HepG2 (cell line): ENCODE results near the gene SGMS1. TPM values are rescaled to one million over a fixed set of nuclear protein-coding genes. Genes with fewer than 3 reads are reported as not detected.
A peak's percentile ranks its signal among the peaks of the same experiment; 100 is the strongest.

Experiments used
- ELF3 ChIP-seq: IDR thresholded peaks from 2 replicates; pipeline ENCODE4 v1.6.1; 2016; ENCODE audit warnings: missing genetic modification reagents, missing compliant biosample characterization
- FLYWCH1 ChIP-seq: sonication (generic); formaldehyde crosslinking; IDR thresholded peaks from 2 replicates; pipeline ENCODE4 v1.8.1; 2023; ENCODE audit warnings: mild to moderate bottlenecking, missing genetic modification reagents
- HOXA9 ChIP-seq: sonication (generic); formaldehyde crosslinking; IDR thresholded peaks from 2 replicates; pipeline ENCODE4 v1.8.1; 2022; ENCODE audit warnings: missing genetic modification reagents, mild to moderate bottlenecking, moderate library complexity, borderline replicate concordance
- ISL2 ChIP-seq: sonication (generic); formaldehyde crosslinking; IDR thresholded peaks from 2 replicates; pipeline ENCODE4 v1.5.0; 2020; ENCODE audit warnings: missing genetic modification reagents
- KDM2A ChIP-seq: sonication (generic); formaldehyde crosslinking; IDR thresholded peaks from 2 replicates; pipeline ENCODE4 v1.4.0; 2020; ENCODE audit warnings: low read depth, missing genetic modification reagents, borderline replicate concordance
- KLF6 ChIP-seq: IDR thresholded peaks from 2 replicates; pipeline ENCODE4 v1.8.0; 2016; ENCODE audit warnings: missing biosample characterization, missing genetic modification reagents
- NR2F1 ChIP-seq, 2 experiments: fragments of 450-650 bp in 1 of 2; formaldehyde crosslinking in 1 of 2; IDR thresholded peaks; 2 replicates each; pipeline versions ENCODE4 v1.5.0 to v1.6.1; 2016 to 2020; ENCODE audit warnings: mild to moderate bottlenecking in 1 of 2, missing compliant biosample characterization in 1 of 2, missing genetic modification reagents in 1 of 2, moderate library complexity in 1 of 2
- RBM22 ChIP-seq: fragments of 200-400 bp; formaldehyde crosslinking; optimal IDR thresholded peaks from 2 replicates; pipeline ENCODE3; 2017; ENCODE audit warnings: mild to moderate bottlenecking, low read length, moderate library complexity
- SATB2 ChIP-seq: sonication (generic); formaldehyde crosslinking; IDR thresholded peaks from 2 replicates; pipeline ENCODE4 v1.5.0; 2020; ENCODE audit warnings: missing genetic modification reagents
- SMAD1 ChIP-seq: sonication (generic); formaldehyde crosslinking; IDR thresholded peaks from 2 replicates; pipeline ENCODE4 v1.4.0; 2020; ENCODE audit warnings: missing genetic modification reagents, low read depth, mild to moderate bottlenecking, borderline replicate concordance
- STAG1 ChIP-seq: sonication (generic); formaldehyde crosslinking; IDR thresholded peaks from 2 replicates; pipeline ENCODE4 v1.4.0; 2020; ENCODE audit warnings: missing genetic modification reagents
- TRIM22 ChIP-seq: fragments of 450-650 bp; IDR thresholded peaks from 2 replicates; pipeline ENCODE4 v1.6.1; 2017
- YEATS4 ChIP-seq: sonication (generic); formaldehyde crosslinking; IDR thresholded peaks from 2 replicates; pipeline ENCODE4 v1.4.0; 2020; ENCODE audit warnings: missing genetic modification reagents, borderline replicate concordance
- ZNF121 ChIP-seq: sonication (generic); formaldehyde crosslinking; IDR thresholded peaks from 2 replicates; pipeline ENCODE4 v1.5.0; 2020; ENCODE audit warnings: mild to moderate bottlenecking, missing genetic modification reagents
- ZNF34 ChIP-seq: sonication (generic); formaldehyde crosslinking; IDR thresholded peaks from 2 replicates; pipeline ENCODE4 v1.4.0; 2020; ENCODE audit warnings: mild to moderate bottlenecking, missing genetic modification reagents, borderline replicate concordance
- ZNF431 ChIP-seq: sonication (generic); formaldehyde crosslinking; IDR thresholded peaks from 2 replicates; pipeline ENCODE4 v1.9.0; 2022; ENCODE audit warnings: missing genetic modification reagents, low read depth, mild to moderate bottlenecking, borderline replicate concordance
- ZNF446 ChIP-seq: sonication (generic); formaldehyde crosslinking; IDR thresholded peaks from 2 replicates; pipeline ENCODE4 v1.5.0; 2020; ENCODE audit warnings: mild to moderate bottlenecking, missing genetic modification reagents
- ZNF512 ChIP-seq: sonication (generic); formaldehyde crosslinking; IDR thresholded peaks from 2 replicates; pipeline ENCODE4 v1.4.0; 2020; ENCODE audit warnings: mild to moderate bottlenecking, missing genetic modification reagents
- polyA plus RNA-seq, 8 experiments: library from polyadenylated mRNA; depleted of rRNA in 3 of 8; stranded (reverse) in 7 of 8; unstranded in 1 of 8; fragments of >200 nt; fragmentation: Illumina TruSeq in 4 of 8; extraction: Trizol in 4 of 8; gene quantifications; 2 replicates each; pipeline versions ENCODE4 v1.2.1 to v1.2.3, GENCODE V29; 2011 to 2016; ENCODE audit warnings: low read depth in 4 of 8, missing spikeins in 1 of 8, mixed read lengths in 1 of 8; ENCODE audit not compliant: insufficient read depth in 1 of 8
- total RNA-seq, 5 experiments: library from RNA; depleted of rRNA; stranded (reverse); fragments of >200 nt; fragmentation: Illumina TruSeq; extraction: Trizol; gene quantifications; 2 replicates each; pipeline ENCODE4 v1.2.3, GENCODE V29; 2016; ENCODE audit warnings: low read depth in 1 of 5
- TF ChIP-seq, protein P1 (sequence below): sonication (generic); formaldehyde crosslinking; IDR thresholded peaks from 2 replicates; pipeline ENCODE4 v1.4.0; 2020; ENCODE audit warnings: low read depth, mild to moderate bottlenecking, missing genetic modification reagents
- TF ChIP-seq, protein P2 (sequence below): sonication (generic); formaldehyde crosslinking; conservative IDR thresholded peaks from 2 replicates; pipeline ENCODE4 v1.8.1; 2023; ENCODE audit warnings: missing genetic modification reagents
- TF ChIP-seq, protein P3 (sequence below): sonication (generic); formaldehyde crosslinking; IDR thresholded peaks from 2 replicates; pipeline ENCODE4 v1.8.1; 2023; ENCODE audit warnings: mild to moderate bottlenecking, missing genetic modification reagents, borderline replicate concordance
- TF ChIP-seq, protein P4 (sequence below): sonication (generic); formaldehyde crosslinking; IDR thresholded peaks from 2 replicates; pipeline ENCODE4 v1.5.0; 2020; ENCODE audit warnings: mild to moderate bottlenecking, missing genetic modification reagents, moderate library complexity
- TF ChIP-seq, protein P5 (sequence below): sonication (generic); formaldehyde crosslinking; IDR thresholded peaks from 2 replicates; pipeline ENCODE4 v1.5.0; 2020; ENCODE audit warnings: mild to moderate bottlenecking, missing genetic modification reagents

The SGMS1 gene
- total and polyA plus RNA-seq, 2 of the 13 experiments (the other 11 are each of a cell fraction or from before 2014, with no cell fraction given), result 6.5 to 15.1 TPM

- TF ChIP-seq FLYWCH1 (CRISPR knock-in tag), result no peak
- no peak for TF ChIP-seq ZNF121 (CRISPR knock-in tag)
- TF ChIP-seq, protein P1, sequence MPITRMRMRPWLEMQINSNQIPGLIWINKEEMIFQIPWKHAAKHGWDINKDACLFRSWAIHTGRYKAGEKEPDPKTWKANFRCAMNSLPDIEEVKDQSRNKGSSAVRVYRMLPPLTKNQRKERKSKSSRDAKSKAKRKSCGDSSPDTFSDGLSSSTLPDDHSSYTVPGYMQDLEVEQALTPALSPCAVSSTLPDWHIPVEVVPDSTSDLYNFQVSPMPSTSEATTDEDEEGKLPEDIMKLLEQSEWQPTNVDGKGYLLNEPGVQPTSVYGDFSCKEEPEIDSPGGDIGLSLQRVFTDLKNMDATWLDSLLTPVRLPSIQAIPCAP (CRISPR knock-in tag), result no peak
- no peak for TF ChIP-seq YEATS4 (CRISPR knock-in tag)
- TF ChIP-seq STAG1 (CRISPR knock-in tag), result peak; percentile 64
- TF ChIP-seq TRIM22, result no peak
- no peak for TF ChIP-seq HOXA9 (CRISPR knock-in tag)
- TF ChIP-seq, protein P2, sequence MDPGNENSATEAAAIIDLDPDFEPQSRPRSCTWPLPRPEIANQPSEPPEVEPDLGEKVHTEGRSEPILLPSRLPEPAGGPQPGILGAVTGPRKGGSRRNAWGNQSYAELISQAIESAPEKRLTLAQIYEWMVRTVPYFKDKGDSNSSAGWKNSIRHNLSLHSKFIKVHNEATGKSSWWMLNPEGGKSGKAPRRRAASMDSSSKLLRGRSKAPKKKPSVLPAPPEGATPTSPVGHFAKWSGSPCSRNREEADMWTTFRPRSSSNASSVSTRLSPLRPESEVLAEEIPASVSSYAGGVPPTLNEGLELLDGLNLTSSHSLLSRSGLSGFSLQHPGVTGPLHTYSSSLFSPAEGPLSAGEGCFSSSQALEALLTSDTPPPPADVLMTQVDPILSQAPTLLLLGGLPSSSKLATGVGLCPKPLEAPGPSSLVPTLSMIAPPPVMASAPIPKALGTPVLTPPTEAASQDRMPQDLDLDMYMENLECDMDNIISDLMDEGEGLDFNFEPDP (CRISPR knock-in tag), result no peak
- no peak for TF ChIP-seq ZNF431 (CRISPR knock-in tag)
- TF ChIP-seq RBM22, result no peak
- no peak for TF ChIP-seq SMAD1
- TF ChIP-seq, protein P3, sequence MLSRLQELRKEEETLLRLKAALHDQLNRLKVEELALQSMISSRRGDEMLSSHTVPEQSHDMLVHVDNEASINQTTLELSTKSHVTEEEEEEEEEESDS (CRISPR knock-in tag), result no peak
- no peak for TF ChIP-seq KDM2A (CRISPR knock-in tag)
- no peak for TF ChIP-seq NR2F1 (CRISPR knock-in tag; IDR thresholded peaks at IDR 0.05)
- no peak for TF ChIP-seq KLF6 (CRISPR knock-in tag)
- TF ChIP-seq ELF3 (CRISPR knock-in tag), result no peak
- TF ChIP-seq ZNF512 (CRISPR knock-in tag), result no peak
- TF ChIP-seq ISL2 (CRISPR knock-in tag), result no peak
- no peak for TF ChIP-seq SATB2 (CRISPR knock-in tag)
- TF ChIP-seq ZNF446 (CRISPR knock-in tag), result no peak
- TF ChIP-seq, protein P4, sequence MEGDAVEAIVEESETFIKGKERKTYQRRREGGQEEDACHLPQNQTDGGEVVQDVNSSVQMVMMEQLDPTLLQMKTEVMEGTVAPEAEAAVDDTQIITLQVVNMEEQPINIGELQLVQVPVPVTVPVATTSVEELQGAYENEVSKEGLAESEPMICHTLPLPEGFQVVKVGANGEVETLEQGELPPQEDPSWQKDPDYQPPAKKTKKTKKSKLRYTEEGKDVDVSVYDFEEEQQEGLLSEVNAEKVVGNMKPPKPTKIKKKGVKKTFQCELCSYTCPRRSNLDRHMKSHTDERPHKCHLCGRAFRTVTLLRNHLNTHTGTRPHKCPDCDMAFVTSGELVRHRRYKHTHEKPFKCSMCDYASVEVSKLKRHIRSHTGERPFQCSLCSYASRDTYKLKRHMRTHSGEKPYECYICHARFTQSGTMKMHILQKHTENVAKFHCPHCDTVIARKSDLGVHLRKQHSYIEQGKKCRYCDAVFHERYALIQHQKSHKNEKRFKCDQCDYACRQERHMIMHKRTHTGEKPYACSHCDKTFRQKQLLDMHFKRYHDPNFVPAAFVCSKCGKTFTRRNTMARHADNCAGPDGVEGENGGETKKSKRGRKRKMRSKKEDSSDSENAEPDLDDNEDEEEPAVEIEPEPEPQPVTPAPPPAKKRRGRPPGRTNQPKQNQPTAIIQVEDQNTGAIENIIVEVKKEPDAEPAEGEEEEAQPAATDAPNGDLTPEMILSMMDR (CRISPR knock-in tag), result peak; percentile 63
- no peak for TF ChIP-seq ZNF34 (CRISPR knock-in tag)
- TF ChIP-seq, protein P5, sequence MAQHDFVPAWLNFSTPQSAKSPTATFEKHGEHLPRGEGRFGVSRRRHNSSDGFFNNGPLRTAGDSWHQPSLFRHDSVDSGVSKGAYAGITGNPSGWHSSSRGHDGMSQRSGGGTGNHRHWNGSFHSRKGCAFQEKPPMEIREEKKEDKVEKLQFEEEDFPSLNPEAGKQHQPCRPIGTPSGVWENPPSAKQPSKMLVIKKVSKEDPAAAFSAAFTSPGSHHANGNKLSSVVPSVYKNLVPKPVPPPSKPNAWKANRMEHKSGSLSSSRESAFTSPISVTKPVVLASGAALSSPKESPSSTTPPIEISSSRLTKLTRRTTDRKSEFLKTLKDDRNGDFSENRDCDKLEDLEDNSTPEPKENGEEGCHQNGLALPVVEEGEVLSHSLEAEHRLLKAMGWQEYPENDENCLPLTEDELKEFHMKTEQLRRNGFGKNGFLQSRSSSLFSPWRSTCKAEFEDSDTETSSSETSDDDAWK (CRISPR knock-in tag), result no peak
These were observed 29.4 kb upstream of the SGMS1 start (continued) for GRCh38 chr10:50653142-50653541.
